ENCODE results near the gene LMO7.

The LMO7 gene

GRCh38 chr13:75715601-75716523, 79.7 kb downstream of the LMO7 start:
- H3K27ac ChIP-seq, result no peak overlapping the region
- H3K4me3 ChIP-seq, result no peak overlapping the region
- no peak for TF ChIP-seq CTCF (IDR thresholded peaks at IDR 0.05)
- DNase-seq (ENCODE audit: low spot score), result no peak

- TF ChIP-seq CTCF (IDR thresholded peaks at IDR 0.05), result no peak
- Histone ChIP-seq H3K4me3 (no peak overlapping the region), H3K27ac (no peak overlapping the region)
- no peak for DNase-seq (ENCODE audit: low spot score)
Observed at GRCh38 chr13:75717525-75717924, 81.4 kb downstream of the LMO7 start.

GRCh38 chr13:75721307-75721706, 85.2 kb downstream of the LMO7 start:
- Histone ChIP-seq H3K27ac (no peak overlapping the region), H3K4me3 (no peak overlapping the region)
- no peak for DNase-seq (ENCODE audit: low spot score)
- TF ChIP-seq CTCF (IDR thresholded peaks at IDR 0.05), result no peak

- DNase-seq (ENCODE audit: low spot score), result no peak
- no peak for TF ChIP-seq CTCF (IDR thresholded peaks at IDR 0.05)
- H3K4me3 ChIP-seq, result no peak overlapping the region
- no peak overlapping the region for H3K27ac ChIP-seq
Observed at GRCh38 chr13:75723901-75724300, 87.8 kb downstream of the LMO7 start.

GRCh38 chr13:75724752-75725517, 88.8 kb downstream of the LMO7 start:
- Histone ChIP-seq H3K4me3 (no peak overlapping the region), H3K27ac (no peak overlapping the region)
- no peak for DNase-seq (ENCODE audit: low spot score)

GRCh38 chr13:75725736-75726135, 89.6 kb downstream of the LMO7 start:
- TF ChIP-seq CTCF (IDR thresholded peaks at IDR 0.05), result no peak
- no peak overlapping the region for H3K4me3 ChIP-seq
- DNase-seq (ENCODE audit: low spot score), result no peak
- no peak overlapping the region for H3K27ac ChIP-seq

More at GRCh38 chr13:75724752-75725517, 88.8 kb downstream of the LMO7 start:
- no peak for TF ChIP-seq CTCF (IDR thresholded peaks at IDR 0.05)

All from coronary artery (tissue), 2 donors.